ENCODE results near the gene ECSCR. TPM values are rescaled to one million over a fixed set of nuclear protein-coding genes. Genes with fewer than 3 reads are reported as not detected.
A peak's percentile ranks its signal among the peaks of the same experiment; 100 is the strongest.

The ECSCR gene
- total RNA-seq, 2 experiments from 2014 or later = not detected

DNA sequence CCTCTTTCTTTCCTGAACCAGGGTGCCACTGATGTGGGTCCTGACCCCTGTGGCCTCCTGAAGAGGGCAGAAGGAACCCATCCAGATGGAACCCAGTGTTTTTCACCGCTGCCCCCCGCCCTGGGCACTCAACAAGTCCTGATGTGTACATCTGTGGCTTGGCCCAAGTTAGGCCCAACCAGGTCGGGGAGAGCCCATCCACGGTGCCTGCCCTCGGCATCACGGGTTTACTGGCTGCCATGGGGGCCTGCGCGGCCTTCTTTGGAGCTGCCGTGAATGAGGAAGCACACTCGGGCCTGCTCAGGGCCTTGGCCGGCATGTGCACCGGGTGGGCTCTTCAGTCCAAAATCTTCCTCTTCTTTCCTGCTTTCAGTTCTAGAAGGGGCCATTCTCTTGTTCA lies 5.8 kb downstream of the ECSCR start:
- Histone ChIP-seq H3K4me3 (ENCODE audit: low read length) (no peak overlapping the region), H3K4me1 (ENCODE audit: insufficient read depth, low read length) (peaks cover 75% of the 10 kb centered on the region), H3K36me3 (ENCODE audit: insufficient read depth, low read length) (no peaks in the 10 kb centered on the region), H3K9me3 (ENCODE audit: control insufficient read depth in 1 of 2, insufficient read depth in 1 of 2, low read length in 2 of 2) (no peaks in the 10 kb centered on the region), H3K27me3 (ENCODE audit: control insufficient read depth in 1 of 2, insufficient read depth in 2 of 2, low read length in 2 of 2) (no peaks in the 10 kb centered on the region), H3K27ac (ENCODE audit: low read depth in 1 of 2, low read length in 2 of 2) (no peak overlapping the region)
- peaks cover 76% of the 10 kb centered on the region for H3K4me1 Mint-ChIP-seq (ENCODE audit: low read depth)
- ATAC-seq (ENCODE audit: poor library complexity) = no peak
- peak overlapping the region; percentile 89 for H3K27ac Mint-ChIP-seq
- no peak for DNase-seq
- intact Hi-C loops (cut with DNase I, micrococcal nuclease) = no loop called here
- H3K36me3 Mint-ChIP-seq (ENCODE audit: low read depth) = no peaks in the 10 kb centered on the region
- TF ChIP-seq, protein P1, sequence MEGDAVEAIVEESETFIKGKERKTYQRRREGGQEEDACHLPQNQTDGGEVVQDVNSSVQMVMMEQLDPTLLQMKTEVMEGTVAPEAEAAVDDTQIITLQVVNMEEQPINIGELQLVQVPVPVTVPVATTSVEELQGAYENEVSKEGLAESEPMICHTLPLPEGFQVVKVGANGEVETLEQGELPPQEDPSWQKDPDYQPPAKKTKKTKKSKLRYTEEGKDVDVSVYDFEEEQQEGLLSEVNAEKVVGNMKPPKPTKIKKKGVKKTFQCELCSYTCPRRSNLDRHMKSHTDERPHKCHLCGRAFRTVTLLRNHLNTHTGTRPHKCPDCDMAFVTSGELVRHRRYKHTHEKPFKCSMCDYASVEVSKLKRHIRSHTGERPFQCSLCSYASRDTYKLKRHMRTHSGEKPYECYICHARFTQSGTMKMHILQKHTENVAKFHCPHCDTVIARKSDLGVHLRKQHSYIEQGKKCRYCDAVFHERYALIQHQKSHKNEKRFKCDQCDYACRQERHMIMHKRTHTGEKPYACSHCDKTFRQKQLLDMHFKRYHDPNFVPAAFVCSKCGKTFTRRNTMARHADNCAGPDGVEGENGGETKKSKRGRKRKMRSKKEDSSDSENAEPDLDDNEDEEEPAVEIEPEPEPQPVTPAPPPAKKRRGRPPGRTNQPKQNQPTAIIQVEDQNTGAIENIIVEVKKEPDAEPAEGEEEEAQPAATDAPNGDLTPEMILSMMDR (IDR thresholded peaks at IDR 0.05) = no peak
- H3K4me3 Mint-ChIP-seq = no peak overlapping the region
- no peaks in the 10 kb centered on the region for H3K9me3 Mint-ChIP-seq
- POLR2A ChIA-PET = interaction anchor here (1.4 to 3.8 kb wide), 2 partner anchors 18 to 25 kb away, joined by 4 to 26 read pairs; partner anchors contain the start of gene DNAJC18
- no peaks in the 10 kb centered on the region for H3K27me3 Mint-ChIP-seq
- CTCF ChIA-PET = no interaction called here

DNA sequence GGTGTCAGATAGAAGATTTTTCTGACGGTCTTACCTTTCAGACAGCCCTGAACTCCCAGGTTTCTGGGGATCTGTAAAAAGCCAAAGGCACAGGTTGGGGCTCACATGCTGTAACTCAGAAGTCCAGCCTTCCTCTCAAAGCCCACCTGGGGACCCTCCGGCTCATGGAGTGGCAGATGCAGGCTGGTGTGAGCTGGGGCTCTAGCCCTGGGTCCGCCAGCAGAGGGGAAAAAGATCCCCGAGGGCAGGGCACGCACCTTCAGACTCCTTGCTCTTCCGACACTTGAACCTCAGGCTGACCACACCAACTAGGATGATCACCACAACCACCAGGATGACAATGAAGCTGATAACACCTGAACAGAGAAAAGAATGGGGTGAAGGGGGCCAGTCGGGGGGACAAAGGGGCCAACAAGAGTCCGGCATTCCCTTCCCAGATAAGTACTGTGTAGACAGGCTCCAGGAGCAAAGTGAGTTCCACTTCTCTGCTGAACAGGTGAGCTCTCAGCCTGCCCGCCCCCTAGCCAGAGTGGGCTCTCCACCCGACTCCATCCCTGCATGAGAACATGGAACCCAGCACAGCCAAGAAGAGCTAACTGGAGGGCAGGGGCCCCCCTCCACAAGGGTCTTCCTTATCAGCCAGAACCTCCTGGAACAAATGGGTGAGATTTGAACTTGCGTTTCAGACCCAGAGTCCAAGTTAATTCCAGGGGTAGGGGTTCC lies 7.8 kb downstream of the ECSCR start:
- Histone ChIP-seq H3K4me1 (ENCODE audit: insufficient read depth, low read length) (peaks cover 67% of the 10 kb centered on the region), H3K4me3 (ENCODE audit: low read length) (no peak overlapping the region), H3K9me3 (ENCODE audit: control insufficient read depth in 1 of 2, insufficient read depth in 1 of 2, low read length in 2 of 2) (no peaks in the 10 kb centered on the region), H3K27me3 (ENCODE audit: control insufficient read depth in 1 of 2, insufficient read depth in 2 of 2, low read length in 2 of 2) (no peaks in the 10 kb centered on the region), H3K36me3 (ENCODE audit: insufficient read depth, low read length) (no peaks in the 10 kb centered on the region), H3K27ac (ENCODE audit: low read depth in 1 of 2, low read length in 2 of 2) (peak overlapping the region in 1 of 2 donors; percentile 1)
- CTCF ChIA-PET = interaction anchor here (1.6 kb wide), 1 partner anchor 32 kb away, joined by 6 read pairs; no protein-coding TSS in a partner anchor
- no peaks in the 10 kb centered on the region for H3K9me3 Mint-ChIP-seq
- TF ChIP-seq, protein P1 (IDR thresholded peaks at IDR 0.05) = no peak
- peak overlapping the region; percentile 89 for H3K27ac Mint-ChIP-seq
- H3K4me1 Mint-ChIP-seq (ENCODE audit: low read depth) = peaks cover 55% of the 10 kb centered on the region
- intact Hi-C loops (cut with DNase I, micrococcal nuclease) = no loop called here
- no peak for DNase-seq
- no peaks in the 10 kb centered on the region for H3K27me3 Mint-ChIP-seq
- POLR2A ChIA-PET = interaction anchor here (0.8 to 1.4 kb wide), 2 partner anchors 16 to 21 kb away, joined by 3 to 4 read pairs; partner anchors contain the start of gene DNAJC18
- no peak overlapping the region for H3K4me3 Mint-ChIP-seq
- ATAC-seq (ENCODE audit: poor library complexity) = no peak
- H3K36me3 Mint-ChIP-seq (ENCODE audit: low read depth) = no peaks in the 10 kb centered on the region

DNA sequence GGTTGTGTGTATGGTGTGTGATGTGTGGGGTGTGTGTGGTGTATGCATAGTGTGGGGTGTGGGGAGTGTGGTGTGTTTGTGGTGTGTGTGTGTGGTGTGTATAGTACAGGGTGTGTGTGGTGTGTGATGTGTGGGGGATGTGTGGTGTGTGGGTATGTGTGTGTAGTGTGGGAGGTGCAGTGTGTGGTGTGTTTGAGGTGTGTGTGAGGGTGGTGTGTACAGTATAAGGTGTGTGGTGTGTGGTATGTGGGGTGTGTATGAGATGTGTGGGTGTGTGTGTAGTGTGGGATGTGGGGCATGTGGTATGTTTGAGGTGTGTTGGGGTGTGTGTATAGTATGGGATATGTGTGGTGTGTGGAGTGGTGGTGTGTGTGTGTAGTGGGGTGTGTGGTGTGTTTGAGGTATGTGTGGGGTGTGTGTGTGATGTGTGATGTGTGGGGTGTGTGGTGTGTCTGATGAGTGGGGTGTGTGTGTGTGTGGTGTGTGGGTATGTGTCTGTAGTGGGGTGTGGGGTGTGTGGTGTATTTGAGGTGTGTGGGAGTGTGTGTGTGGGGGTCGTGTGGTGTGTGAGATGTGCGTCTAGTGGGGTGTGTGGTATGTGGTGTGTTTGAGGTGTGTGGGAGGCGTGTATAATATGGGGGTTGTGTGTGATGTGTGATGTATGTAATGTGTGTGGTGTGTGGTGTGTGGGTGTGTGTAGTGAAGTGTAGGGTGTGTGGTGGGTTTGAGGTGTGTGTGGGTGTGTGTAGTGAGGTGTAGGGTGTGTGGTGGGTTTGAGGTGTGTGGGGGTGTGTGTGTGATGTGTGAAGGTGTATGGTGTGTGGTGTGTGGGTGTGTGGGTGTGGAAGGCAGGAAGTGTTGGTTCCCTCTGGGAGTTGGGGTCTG lies 8.6 kb downstream of the ECSCR start:
- Mint-ChIP-seq H3K4me3 (no peak overlapping the region), H3K9me3 (no peaks in the 10 kb centered on the region), H3K27me3 (no peaks in the 10 kb centered on the region), H3K36me3 (ENCODE audit: low read depth) (no peaks in the 10 kb centered on the region), H3K4me1 (ENCODE audit: low read depth) (peaks cover 51% of the 10 kb centered on the region), H3K27ac (peak overlapping the region; percentile 89)
- no peak for ATAC-seq (ENCODE audit: poor library complexity)
- H3K36me3 ChIP-seq (ENCODE audit: insufficient read depth, low read length) = no peaks in the 10 kb centered on the region
- H3K27ac ChIP-seq (ENCODE audit: low read depth in 1 of 2, low read length in 2 of 2) = peak overlapping the region in 1 of 2 donors; percentile 1
- intact Hi-C loops (cut with DNase I, micrococcal nuclease) = no loop called here
- no peaks in the 10 kb centered on the region for H3K27me3 ChIP-seq (ENCODE audit: control insufficient read depth in 1 of 2, insufficient read depth in 2 of 2, low read length in 2 of 2)
- peak in 4 of 14 experiments; percentile 25 to 61 (median 44) for DNase-seq
- H3K4me1 ChIP-seq (ENCODE audit: insufficient read depth, low read length) = peaks cover 61% of the 10 kb centered on the region
- H3K9me3 ChIP-seq (ENCODE audit: control insufficient read depth in 1 of 2, insufficient read depth in 1 of 2, low read length in 2 of 2) = no peaks in the 10 kb centered on the region
- ChIA-PET POLR2A (no interaction called here), CTCF (no interaction called here)
- H3K4me3 ChIP-seq (ENCODE audit: low read length) = no peak overlapping the region
- TF ChIP-seq, protein P1 (IDR thresholded peaks at IDR 0.05) = no peak

All from CD4-positive, alpha-beta T cell (primary cell).